ENCODE results near the gene F8A1. TPM values are rescaled to one million over a fixed set of nuclear protein-coding genes. Genes with fewer than 3 reads are reported as not detected.
"Not testable (repeated sequence)": the region's sequence is repeated elsewhere in the genome, so short reads cannot be mapped to it uniquely, and the experiment has no call there.

F8A1 gene
- 14.7 TPM for polyA plus RNA-seq
- long read RNA-seq, donor 1, transcript F8A1-201 (1 exons, 1,713 nt) = major isoform, 7 of 7 reads
- long read RNA-seq, donor 1, partial matches to known transcripts = 0 of 7 reads
- long read RNA-seq, donor 1, other reads (novel, unspliced or antisense) = 0 of 7 reads
- long read RNA-seq, donor 2, transcript F8A1-201 (1 exons, 1,713 nt) = major isoform, 5 of 5 reads
- long read RNA-seq, donor 2, partial matches to known transcripts = 0 of 5 reads
- long read RNA-seq, donor 2, other reads (novel, unspliced or antisense) = 0 of 5 reads
- long read RNA-seq, donor 3, transcript F8A1-201 (1 exons, 1,713 nt) = major isoform, 25 of 25 reads
- long read RNA-seq, donor 3, partial matches to known transcripts = 0 of 25 reads
- long read RNA-seq, donor 3, other reads (novel, unspliced or antisense) = 0 of 25 reads
- long read RNA-seq, donor 4, partial matches to known transcripts = 0 of 1 reads
- long read RNA-seq, donor 4, other reads (novel, unspliced or antisense) = 0 of 1 reads
- long read RNA-seq, donor 5, partial matches to known transcripts = 0 of 3 reads
- long read RNA-seq, donor 5, other reads (novel, unspliced or antisense) = 0 of 3 reads
- long read RNA-seq, donor 6, transcript F8A1-201 (1 exons, 1,713 nt) = major isoform, 10 of 10 reads
- long read RNA-seq, donor 6, partial matches to known transcripts = 0 of 10 reads
- long read RNA-seq, donor 6, other reads (novel, unspliced or antisense) = 0 of 10 reads
- long read RNA-seq, donor 7, transcript F8A1-201 (1 exons, 1,713 nt) = major isoform, 5 of 5 reads
- long read RNA-seq, donor 7, partial matches to known transcripts = 0 of 5 reads
- long read RNA-seq, donor 7, other reads (novel, unspliced or antisense) = 0 of 5 reads
- long read RNA-seq, donor 8, transcript F8A1-201 (1 exons, 1,713 nt) = major isoform, 25 of 25 reads
- long read RNA-seq, donor 8, partial matches to known transcripts = 0 of 25 reads
- long read RNA-seq, donor 8, other reads (novel, unspliced or antisense) = 0 of 25 reads
- long read RNA-seq, donor 9, transcript F8A1-201 (1 exons, 1,713 nt) = major isoform, 7 of 7 reads
- long read RNA-seq, donor 9, partial matches to known transcripts = 0 of 7 reads
- long read RNA-seq, donor 9, other reads (novel, unspliced or antisense) = 0 of 7 reads
- long read RNA-seq, donor 10, transcript F8A1-201 (1 exons, 1,713 nt) = major isoform, 27 of 27 reads
- long read RNA-seq, donor 10, partial matches to known transcripts = 0 of 27 reads
- long read RNA-seq, donor 10, other reads (novel, unspliced or antisense) = 0 of 27 reads
- long read RNA-seq, donor 11, transcript F8A1-201 (1 exons, 1,713 nt) = major isoform, 15 of 15 reads
- long read RNA-seq, donor 11, partial matches to known transcripts = 0 of 15 reads
- long read RNA-seq, donor 11, other reads (novel, unspliced or antisense) = 0 of 15 reads

DNA sequence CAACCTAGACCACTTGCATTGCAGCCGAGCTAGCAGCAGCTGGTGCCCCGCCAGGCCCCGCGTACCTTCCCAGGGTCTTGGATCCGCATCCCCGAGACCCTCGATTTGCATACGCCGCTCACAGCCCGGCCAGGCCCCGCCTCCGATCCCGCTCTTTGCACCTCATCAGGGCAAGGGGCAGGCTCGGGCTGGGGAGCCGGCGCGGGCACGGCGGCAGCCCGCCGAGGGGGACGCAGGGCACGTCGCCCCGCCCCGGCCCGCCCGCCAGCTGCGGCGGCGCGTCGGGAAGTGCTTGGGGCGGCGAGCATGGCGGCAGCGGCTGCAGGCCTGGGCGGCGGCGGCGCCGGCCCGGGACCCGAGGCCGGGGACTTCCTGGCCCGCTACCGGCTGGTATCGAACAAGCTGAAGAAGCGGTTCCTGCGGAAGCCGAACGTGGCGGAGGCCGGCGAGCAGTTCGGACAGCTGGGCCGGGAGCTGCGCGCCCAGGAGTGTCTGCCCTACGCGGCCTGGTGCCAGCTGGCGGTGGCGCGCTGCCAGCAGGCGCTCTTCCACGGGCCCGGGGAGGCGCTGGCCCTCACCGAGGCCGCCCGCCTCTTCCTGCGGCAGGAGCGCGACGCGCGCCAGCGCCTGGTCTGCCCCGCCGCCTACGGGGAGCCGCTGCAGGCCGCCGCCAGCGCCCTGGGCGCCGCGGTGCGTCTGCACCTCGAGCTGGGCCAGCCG, at the start of gene F8A1:
F8A1 (plus strand) TSS at position 287 of the 720 bp plus-strand sequence; CDS start at position 307, 20 bp downstream.
- H3K4me3 ChIP-seq (ENCODE audit: low read length); H3K27me3 ChIP-seq (ENCODE audit: control insufficient read depth, insufficient read depth, low read length); H3K27ac ChIP-seq (ENCODE audit: low read length); H3K4me1 ChIP-seq (ENCODE audit: control insufficient read depth, insufficient read depth, low read length); DNase-seq; H3K9me3 ChIP-seq (ENCODE audit: control insufficient read depth, low read depth, low read length); H3K36me3 ChIP-seq (ENCODE audit: control insufficient read depth, insufficient read depth, low read length): not testable (repeated sequence)
- no CpG with 5 or more reads among the region's 91 CpGs for WGBS (ENCODE audit: insufficient coverage, low lambda C conversion rate)

DNA sequence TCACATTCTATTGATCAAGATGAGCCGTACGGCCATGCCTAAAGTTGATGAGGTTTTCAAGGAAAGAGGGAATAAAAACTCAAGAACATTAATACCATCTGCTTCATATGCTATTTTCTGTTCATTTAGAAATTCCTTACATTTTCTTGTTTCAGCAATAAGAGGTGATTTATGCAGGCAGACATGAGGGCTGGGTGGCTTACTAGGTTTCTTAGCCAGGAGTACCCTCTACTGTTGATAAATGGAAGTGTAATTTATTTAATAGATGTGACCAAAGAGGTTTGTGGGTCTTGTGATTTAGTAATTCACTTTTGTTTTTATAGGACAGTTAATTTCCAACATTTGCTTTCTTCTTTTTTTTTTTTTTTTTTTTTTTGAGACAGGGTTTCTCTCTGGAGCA, 45.3 kb upstream of the F8A1 start:
- DNase-seq = peak in 1 of 2 donors; percentile 17
- no CpG with 5 or more reads among the region's 2 CpGs for WGBS (ENCODE audit: insufficient coverage, low lambda C conversion rate)
- Histone ChIP-seq H3K4me1 (ENCODE audit: control insufficient read depth, insufficient read depth, low read length) (no peaks in the 10 kb centered on the region), H3K27ac (ENCODE audit: low read length) (no peak overlapping the region), H3K4me3 (ENCODE audit: low read length) (no peak overlapping the region), H3K9me3 (ENCODE audit: control insufficient read depth, low read depth, low read length) (no peaks in the 10 kb centered on the region), H3K36me3 (ENCODE audit: control insufficient read depth, insufficient read depth, low read length) (no peaks in the 10 kb centered on the region), H3K27me3 (ENCODE audit: control insufficient read depth, insufficient read depth, low read length) (no peaks in the 10 kb centered on the region)

DNA sequence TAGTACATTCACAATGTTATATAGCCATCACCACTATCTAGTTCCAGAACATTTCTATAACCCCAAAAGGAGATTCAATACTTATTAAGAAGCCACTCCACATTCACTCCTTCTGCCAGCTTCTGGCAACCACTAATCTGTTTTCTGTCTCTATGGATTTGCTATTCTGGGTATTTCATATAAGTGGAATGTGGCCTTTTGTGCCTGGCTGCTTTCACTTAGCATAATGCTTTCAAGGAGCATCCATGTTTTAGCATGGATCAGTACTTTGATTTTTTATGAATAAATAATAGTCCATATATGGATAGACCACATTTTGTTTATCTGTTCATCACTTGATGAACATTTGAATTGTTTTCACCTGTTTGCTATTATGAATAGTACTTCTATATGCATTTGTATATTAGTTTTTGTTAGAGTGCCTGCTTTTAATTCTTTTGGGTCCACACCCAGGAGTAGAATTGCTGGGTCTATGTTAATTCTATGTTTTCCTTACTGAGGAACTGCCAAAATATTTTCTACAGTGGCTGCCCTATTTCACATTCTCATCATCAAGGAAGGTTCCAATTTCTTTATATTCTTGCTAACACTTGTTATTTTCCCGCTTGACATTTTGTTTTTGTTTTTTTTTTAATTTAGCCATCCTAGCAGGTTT, 35.1 kb upstream of the F8A1 start:
- H3K4me1 ChIP-seq (ENCODE audit: control insufficient read depth, insufficient read depth, low read length) = no peaks in the 10 kb centered on the region
- no peaks in the 10 kb centered on the region for H3K9me3 ChIP-seq (ENCODE audit: control insufficient read depth, low read depth, low read length)
- no peak for DNase-seq
- no peak overlapping the region for H3K4me3 ChIP-seq (ENCODE audit: low read length)
- no peaks in the 10 kb centered on the region for H3K36me3 ChIP-seq (ENCODE audit: control insufficient read depth, insufficient read depth, low read length)
- no peaks in the 10 kb centered on the region for H3K27me3 ChIP-seq (ENCODE audit: control insufficient read depth, insufficient read depth, low read length)
- 100% methylated on average over 1 of the region's 1 CpG for WGBS (ENCODE audit: insufficient coverage, low lambda C conversion rate)
- H3K27ac ChIP-seq (ENCODE audit: low read length) = no peak overlapping the region

DNA sequence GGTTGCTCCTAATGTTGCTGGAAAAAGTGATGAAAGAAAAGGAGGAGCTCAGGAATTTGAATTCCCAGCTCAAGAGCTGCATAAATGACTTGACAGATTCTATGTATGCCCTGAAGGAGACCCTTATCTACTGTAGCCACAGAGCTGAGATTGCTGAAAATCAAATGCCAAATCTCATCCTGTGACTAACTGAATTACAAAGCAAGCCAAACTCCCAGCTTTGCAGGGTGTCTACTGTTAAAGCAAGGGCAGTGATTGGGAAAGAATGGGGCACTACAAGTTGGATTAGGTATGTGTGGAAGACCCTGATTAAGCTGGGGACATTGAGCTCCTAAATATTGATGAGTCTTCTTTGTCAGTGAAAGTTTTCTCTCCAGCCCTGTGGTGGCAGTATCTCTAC, 30.9 kb upstream of the F8A1 start:
- no peaks in the 10 kb centered on the region for H3K27me3 ChIP-seq (ENCODE audit: control insufficient read depth, insufficient read depth, low read length)
- no peak for DNase-seq
- no peaks in the 10 kb centered on the region for H3K4me1 ChIP-seq (ENCODE audit: control insufficient read depth, insufficient read depth, low read length)
- H3K4me3 ChIP-seq (ENCODE audit: low read length) = no peak overlapping the region
- H3K36me3 ChIP-seq (ENCODE audit: control insufficient read depth, insufficient read depth, low read length) = no peaks in the 10 kb centered on the region
- no peak overlapping the region for H3K27ac ChIP-seq (ENCODE audit: low read length)
- no peaks in the 10 kb centered on the region for H3K9me3 ChIP-seq (ENCODE audit: control insufficient read depth, low read depth, low read length)

DNA sequence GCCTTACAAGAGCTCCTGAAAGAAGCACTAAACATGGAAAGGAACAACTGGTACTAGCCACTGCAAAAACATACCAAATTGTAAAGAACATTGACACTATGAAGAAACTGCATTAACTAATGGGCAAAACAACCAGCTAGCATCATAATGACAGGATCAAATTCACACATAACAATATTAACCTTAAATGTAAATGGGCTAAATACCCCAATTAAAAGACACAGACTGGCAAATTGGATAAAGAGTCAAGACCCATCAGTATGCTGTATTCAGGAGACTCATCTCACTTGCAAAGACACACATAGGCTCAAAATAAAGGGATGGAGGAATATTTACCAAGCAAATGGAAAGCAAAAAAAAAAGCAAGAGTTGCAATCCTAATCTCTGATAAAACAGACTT, 17.6 kb upstream of the F8A1 start:
- H3K9me3 ChIP-seq (ENCODE audit: control insufficient read depth, low read depth, low read length); H3K36me3 ChIP-seq (ENCODE audit: control insufficient read depth, insufficient read depth, low read length); DNase-seq; H3K4me1 ChIP-seq (ENCODE audit: control insufficient read depth, insufficient read depth, low read length); H3K27ac ChIP-seq (ENCODE audit: low read length); H3K27me3 ChIP-seq (ENCODE audit: control insufficient read depth, insufficient read depth, low read length); H3K4me3 ChIP-seq (ENCODE audit: low read length): not testable (repeated sequence)

DNA sequence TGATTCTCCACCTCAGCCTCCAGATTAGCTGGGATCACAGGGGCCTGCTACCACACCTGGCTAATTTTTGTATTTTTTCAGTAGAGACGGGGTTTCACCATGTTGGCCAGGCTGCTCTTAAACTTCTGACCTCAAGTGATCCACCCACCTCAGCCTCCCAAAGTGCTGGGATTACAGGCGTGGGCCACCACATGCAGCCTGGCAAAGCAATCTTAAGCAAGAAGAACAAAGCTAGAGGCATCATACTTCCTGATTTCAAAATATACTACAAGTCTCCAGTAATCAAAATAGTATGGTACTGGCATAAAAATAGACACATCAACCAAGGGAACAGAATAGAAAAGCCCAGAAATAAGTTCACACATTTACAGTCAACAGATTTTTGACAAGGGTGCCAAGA, 12.8 kb upstream of the F8A1 start:
- H3K9me3 ChIP-seq (ENCODE audit: control insufficient read depth, low read depth, low read length) = no peaks in the 10 kb centered on the region
- H3K27ac ChIP-seq (ENCODE audit: low read length) = no peak overlapping the region
- no peak overlapping the region for H3K4me3 ChIP-seq (ENCODE audit: low read length)
- no peaks in the 10 kb centered on the region for H3K36me3 ChIP-seq (ENCODE audit: control insufficient read depth, insufficient read depth, low read length)
- no peaks in the 10 kb centered on the region for H3K4me1 ChIP-seq (ENCODE audit: control insufficient read depth, insufficient read depth, low read length)
- no CpG with 5 or more reads among the region's 2 CpGs for WGBS (ENCODE audit: insufficient coverage, low lambda C conversion rate)
- no peak for DNase-seq
- H3K27me3 ChIP-seq (ENCODE audit: control insufficient read depth, insufficient read depth, low read length) = no peaks in the 10 kb centered on the region

DNA sequence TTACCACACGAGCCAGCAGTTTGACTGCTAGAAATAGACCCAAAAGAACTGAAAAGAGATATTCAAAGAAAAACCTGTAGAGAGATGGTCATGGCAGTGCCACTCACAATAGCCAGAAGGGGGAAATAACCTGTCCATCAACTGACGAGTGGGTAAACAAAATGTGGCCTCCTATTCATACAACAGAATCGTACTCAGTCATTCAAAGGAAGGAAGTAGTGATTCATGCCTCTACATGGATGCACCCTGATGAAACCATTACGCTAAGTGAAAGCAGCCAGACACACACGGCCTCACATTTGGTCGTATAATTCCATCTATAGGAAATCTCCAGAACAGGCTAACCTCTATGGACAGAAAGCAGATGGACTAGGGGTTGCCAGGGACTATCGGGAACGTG, 2.1 kb upstream of the F8A1 start:
- H3K4me1 ChIP-seq (ENCODE audit: control insufficient read depth, insufficient read depth, low read length); H3K4me3 ChIP-seq (ENCODE audit: low read length); H3K9me3 ChIP-seq (ENCODE audit: control insufficient read depth, low read depth, low read length); H3K27me3 ChIP-seq (ENCODE audit: control insufficient read depth, insufficient read depth, low read length); DNase-seq; H3K36me3 ChIP-seq (ENCODE audit: control insufficient read depth, insufficient read depth, low read length); H3K27ac ChIP-seq (ENCODE audit: low read length): not testable (repeated sequence)
- no CpG with 5 or more reads among the region's 8 CpGs for WGBS (ENCODE audit: insufficient coverage, low lambda C conversion rate)

DNA sequence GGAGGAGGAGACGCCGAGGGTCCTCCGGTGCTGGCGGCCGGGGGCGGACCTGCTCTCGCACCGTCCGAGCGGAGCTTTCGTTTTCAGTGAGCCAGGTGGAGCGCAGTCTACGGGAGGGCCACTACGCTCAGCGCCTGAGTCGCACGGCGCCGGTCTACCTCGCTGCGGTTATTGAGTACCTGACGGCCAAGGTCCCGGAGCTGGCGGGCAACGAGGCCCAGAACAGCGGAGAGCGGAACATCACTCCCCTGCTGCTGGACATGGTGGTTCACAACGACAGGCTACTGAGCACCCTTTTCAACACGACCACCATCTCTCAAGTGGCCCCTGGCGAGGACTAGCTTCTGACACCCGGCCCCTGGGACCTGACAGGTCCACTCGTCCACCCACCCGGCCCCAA, 1.1 kb upstream of the F8A1 start:
- H3K9me3 ChIP-seq (ENCODE audit: control insufficient read depth, low read depth, low read length); H3K27me3 ChIP-seq (ENCODE audit: control insufficient read depth, insufficient read depth, low read length); H3K4me3 ChIP-seq (ENCODE audit: low read length); DNase-seq; H3K36me3 ChIP-seq (ENCODE audit: control insufficient read depth, insufficient read depth, low read length); H3K4me1 ChIP-seq (ENCODE audit: control insufficient read depth, insufficient read depth, low read length); H3K27ac ChIP-seq (ENCODE audit: low read length): not testable (repeated sequence)
- no CpG with 5 or more reads among the region's 33 CpGs for WGBS (ENCODE audit: insufficient coverage, low lambda C conversion rate)

DNA sequence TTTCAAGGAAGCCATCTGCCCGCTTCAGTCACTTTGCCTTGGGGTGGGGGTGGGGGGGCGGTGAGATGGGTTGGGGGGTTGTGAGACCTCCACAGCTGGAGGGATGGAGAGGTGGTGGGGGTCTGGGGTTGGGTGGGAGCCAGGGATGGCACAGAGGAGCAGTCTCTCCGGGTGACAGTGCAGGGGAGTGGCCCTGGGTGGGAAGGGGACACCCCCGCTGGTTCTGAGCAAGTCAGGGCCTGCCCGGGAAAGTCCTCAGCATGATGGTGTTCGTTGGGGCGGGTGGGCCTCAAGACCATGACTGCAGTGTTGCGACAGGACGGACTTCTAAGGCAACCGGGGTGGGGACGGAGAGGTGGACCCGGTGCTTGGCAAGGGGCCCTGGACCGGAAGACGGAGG, 606 bp upstream of the F8A1 start:
- H3K9me3 ChIP-seq (ENCODE audit: control insufficient read depth, low read depth, low read length); H3K27me3 ChIP-seq (ENCODE audit: control insufficient read depth, insufficient read depth, low read length); H3K4me3 ChIP-seq (ENCODE audit: low read length); H3K4me1 ChIP-seq (ENCODE audit: control insufficient read depth, insufficient read depth, low read length); H3K27ac ChIP-seq (ENCODE audit: low read length); H3K36me3 ChIP-seq (ENCODE audit: control insufficient read depth, insufficient read depth, low read length); DNase-seq: not testable (repeated sequence)
- WGBS (ENCODE audit: insufficient coverage, low lambda C conversion rate) = no CpG with 5 or more reads among the region's 14 CpGs
